Tibial artery (tissue), 4 donors: Measurements from ENCODE around the gene SIMC1.
A peak's percentile ranks its signal among the peaks of the same experiment; 100 is the strongest.

Experiments
- DNase-seq, 2 donors: peaks; one replicate each; pipeline ENCODE4 v3.0.0-alpha.2; 2019
- H3K27ac ChIP-seq, 2 donors: fragments of 200-600 bp; sonication (generic) in 1 of 2; 1 replicate in 1 of 2; 2 replicates in 1 of 2; pipeline ENCODE4 v1.5.1; 2018 to 2019; ENCODE audit warnings: mild to moderate bottlenecking in 1 of 2
- H3K27me3 ChIP-seq, 2 donors: fragments of 200-600 bp; sonication (generic) in 1 of 2; one replicate each; pipeline versions ENCODE4 v1.5.1 to v1.6.0; 2016 to 2019
- H3K36me3 ChIP-seq, 3 donors: fragments of 200-600 bp; sonication (generic) in 2 of 3; one replicate each; pipeline ENCODE4 v1.5.1; 2016 to 2019; ENCODE audit warnings: mild to moderate bottlenecking in 2 of 3
- H3K4me1 ChIP-seq, 4 donors: fragments of 200-600 bp; sonication (generic) in 2 of 4; 1 replicate in 3 of 4; 2 replicates in 1 of 4; pipeline ENCODE4 v1.5.1; 2016 to 2019
- H3K4me3 ChIP-seq, 2 donors: fragments of 200-600 bp; sonication (generic) in 1 of 2; 1 replicate in 1 of 2; 2 replicates in 1 of 2; pipeline ENCODE4 v1.5.1; 2018 to 2019; ENCODE audit warnings: mild to moderate bottlenecking in 2 of 2
- H3K9me3 ChIP-seq, 3 donors: fragments of 200-600 bp; sonication (generic) in 1 of 3; one replicate each; pipeline ENCODE4 v1.5.1; 2016 to 2019
- intact Hi-C: fragments of 100-400 bp; cut with DNase I; formaldehyde crosslinking; loops from one replicate; pipeline ENCODE4 v1.15.0; 2023; ENCODE audit warnings: low total_unique reads
- TF ChIP-seq, protein P1 (sequence below), 2 experiments: fragments of 200-600 bp in 1 of 2; fragments of 450-650 bp in 1 of 2; IDR thresholded peaks; one replicate each; pipeline ENCODE4 v1.5.1; 2017 to 2019; ENCODE audit warnings: antibody characterized with exemption in 2 of 2, mild to moderate bottlenecking in 1 of 2, moderate library complexity in 1 of 2

SIMC1 gene

DNA sequence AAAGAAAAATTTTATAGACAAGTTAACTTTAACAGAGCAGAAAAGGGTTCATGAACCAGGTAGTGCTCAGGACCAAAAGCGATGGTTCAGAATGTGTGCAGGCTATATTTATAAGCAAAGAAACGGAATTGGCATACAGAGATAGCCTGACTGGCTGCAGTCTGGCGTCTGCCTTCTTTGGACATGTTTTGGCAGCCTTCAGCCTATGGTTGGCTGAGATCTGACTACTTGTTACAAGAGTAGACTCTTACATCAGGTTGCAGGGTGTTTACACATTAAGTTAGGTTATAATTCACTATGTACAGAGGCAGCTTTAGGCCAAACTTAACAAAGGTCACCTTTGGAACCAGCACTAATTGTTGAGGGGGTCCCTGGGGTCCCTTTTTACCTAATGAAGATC is 143.2 kb downstream of the SIMC1 start:
- H3K27me3 ChIP-seq = no peaks in the 10 kb centered on the region
- intact Hi-C loops = no loop called here
- H3K36me3 ChIP-seq = peaks cover 0 to 35% (median 30%) of the 10 kb centered on the region in 3 donors
- peaks cover 0 to 22% (median 15%) of the 10 kb centered on the region in 4 donors for H3K4me1 ChIP-seq
- peak; percentile 59 to 79 for DNase-seq
- no peaks in the 10 kb centered on the region for H3K9me3 ChIP-seq
- H3K27ac ChIP-seq = peak overlapping the region; percentile 79 to 89
- TF ChIP-seq, protein P1, sequence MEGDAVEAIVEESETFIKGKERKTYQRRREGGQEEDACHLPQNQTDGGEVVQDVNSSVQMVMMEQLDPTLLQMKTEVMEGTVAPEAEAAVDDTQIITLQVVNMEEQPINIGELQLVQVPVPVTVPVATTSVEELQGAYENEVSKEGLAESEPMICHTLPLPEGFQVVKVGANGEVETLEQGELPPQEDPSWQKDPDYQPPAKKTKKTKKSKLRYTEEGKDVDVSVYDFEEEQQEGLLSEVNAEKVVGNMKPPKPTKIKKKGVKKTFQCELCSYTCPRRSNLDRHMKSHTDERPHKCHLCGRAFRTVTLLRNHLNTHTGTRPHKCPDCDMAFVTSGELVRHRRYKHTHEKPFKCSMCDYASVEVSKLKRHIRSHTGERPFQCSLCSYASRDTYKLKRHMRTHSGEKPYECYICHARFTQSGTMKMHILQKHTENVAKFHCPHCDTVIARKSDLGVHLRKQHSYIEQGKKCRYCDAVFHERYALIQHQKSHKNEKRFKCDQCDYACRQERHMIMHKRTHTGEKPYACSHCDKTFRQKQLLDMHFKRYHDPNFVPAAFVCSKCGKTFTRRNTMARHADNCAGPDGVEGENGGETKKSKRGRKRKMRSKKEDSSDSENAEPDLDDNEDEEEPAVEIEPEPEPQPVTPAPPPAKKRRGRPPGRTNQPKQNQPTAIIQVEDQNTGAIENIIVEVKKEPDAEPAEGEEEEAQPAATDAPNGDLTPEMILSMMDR (IDR thresholded peaks at IDR 0.05) = no peak
- H3K4me3 ChIP-seq = no peak overlapping the region

DNA sequence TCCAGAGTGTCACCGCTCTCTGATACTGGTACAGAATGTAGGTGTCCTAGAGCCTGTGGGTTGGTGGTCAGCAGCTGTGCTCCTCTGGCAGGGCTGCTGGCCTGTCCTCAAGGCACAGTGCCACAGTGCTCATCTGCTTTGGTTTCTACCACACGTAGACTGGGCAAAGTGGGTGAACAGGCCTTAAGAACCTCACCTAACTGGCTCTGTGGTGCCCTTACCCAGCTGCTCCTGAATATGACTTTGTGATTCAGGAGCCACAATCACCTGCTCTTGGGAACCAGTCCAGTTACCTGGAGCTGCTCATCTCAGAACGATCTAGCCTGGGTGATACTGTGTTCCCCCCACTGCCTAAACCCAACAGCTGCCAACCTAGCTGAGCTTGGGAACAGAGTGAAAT is 143.8 kb downstream of the SIMC1 start:
- H3K4me1 ChIP-seq = peaks cover 0 to 27% (median 19%) of the 10 kb centered on the region in 4 donors
- peak overlapping the region; percentile 79 to 89 for H3K27ac ChIP-seq
- no peaks in the 10 kb centered on the region for H3K9me3 ChIP-seq
- no peak for DNase-seq
- H3K27me3 ChIP-seq = no peaks in the 10 kb centered on the region
- H3K36me3 ChIP-seq = peaks cover 0 to 35% (median 30%) of the 10 kb centered on the region in 3 donors
- H3K4me3 ChIP-seq = no peak overlapping the region
- TF ChIP-seq, protein P1 (IDR thresholded peaks at IDR 0.05) = no peak
- intact Hi-C loops = no loop called here

DNA sequence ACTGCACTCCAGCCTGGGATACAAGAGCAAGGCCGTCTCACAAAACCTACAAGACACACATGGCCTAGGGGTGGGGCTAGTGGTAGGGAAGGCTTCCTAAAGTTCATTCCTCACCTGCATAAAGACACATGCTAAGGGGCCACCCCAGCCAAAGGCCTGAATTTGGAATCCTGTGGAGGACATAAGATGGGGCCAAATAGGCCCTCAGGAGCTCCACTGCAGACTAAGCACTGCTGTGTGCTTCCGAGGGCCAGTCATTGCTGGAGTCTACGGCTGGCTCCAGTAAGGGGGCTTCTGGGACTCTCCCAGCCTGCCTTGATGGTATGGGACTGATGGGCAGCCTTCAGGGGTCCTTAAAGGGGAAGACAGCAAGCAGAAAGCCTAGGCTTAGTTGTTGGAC is 144.5 kb downstream of the SIMC1 start:
- H3K9me3 ChIP-seq = no peaks in the 10 kb centered on the region
- peaks cover 0 to 35% (median 30%) of the 10 kb centered on the region in 3 donors for H3K36me3 ChIP-seq
- no peak overlapping the region for H3K4me3 ChIP-seq
- peaks cover 0 to 34% (median 26%) of the 10 kb centered on the region in 4 donors for H3K4me1 ChIP-seq
- TF ChIP-seq, protein P1 (IDR thresholded peaks at IDR 0.05) = no peak
- DNase-seq = no peak
- H3K27me3 ChIP-seq = no peaks in the 10 kb centered on the region
- intact Hi-C loops = no loop called here
- peak overlapping the region; percentile 79 to 89 for H3K27ac ChIP-seq

DNA sequence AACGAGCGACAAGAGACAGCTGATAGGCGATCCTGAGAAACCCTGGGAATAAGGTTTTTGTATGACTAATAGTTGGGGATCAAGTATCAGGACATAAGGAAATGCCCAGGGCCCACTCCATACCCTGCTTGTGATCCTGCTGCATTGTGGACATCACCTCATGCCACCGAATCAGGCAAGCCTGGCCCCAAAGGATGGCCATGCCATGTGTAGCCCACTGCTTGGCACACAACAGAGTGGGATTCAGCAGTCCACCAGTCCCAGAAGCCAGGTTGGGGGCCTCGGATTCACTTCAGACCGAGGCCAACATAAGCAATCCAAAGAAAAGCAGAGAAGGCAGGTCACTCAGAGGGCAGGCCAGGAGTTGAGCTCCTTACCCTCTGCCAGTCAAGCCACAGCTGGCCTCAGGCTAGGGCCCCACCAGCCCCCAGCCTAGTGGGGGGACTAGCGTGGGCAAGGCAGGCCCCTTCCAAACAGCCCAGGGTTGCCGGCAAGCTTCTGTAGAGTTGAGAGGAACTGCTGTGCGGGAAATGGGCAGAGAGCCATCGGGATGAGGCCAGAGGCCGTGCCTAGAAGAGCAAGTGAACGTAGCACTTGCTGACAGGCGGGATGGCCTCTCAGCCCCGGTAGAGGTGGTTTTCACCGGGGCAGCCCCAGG is 145.2 kb downstream of the SIMC1 start:
- no peak for DNase-seq
- peak overlapping the region in 1 of 2 donors; percentile 89 for H3K27ac ChIP-seq
- no peaks in the 10 kb centered on the region for H3K27me3 ChIP-seq
- H3K9me3 ChIP-seq = no peaks in the 10 kb centered on the region
- no peak overlapping the region for H3K4me3 ChIP-seq
- TF ChIP-seq, protein P1 (IDR thresholded peaks at IDR 0.05) = no peak
- peaks cover 0 to 35% (median 30%) of the 10 kb centered on the region in 3 donors for H3K36me3 ChIP-seq
- intact Hi-C loops = no loop called here
- peaks cover 0 to 39% (median 31%) of the 10 kb centered on the region in 4 donors for H3K4me1 ChIP-seq

DNA sequence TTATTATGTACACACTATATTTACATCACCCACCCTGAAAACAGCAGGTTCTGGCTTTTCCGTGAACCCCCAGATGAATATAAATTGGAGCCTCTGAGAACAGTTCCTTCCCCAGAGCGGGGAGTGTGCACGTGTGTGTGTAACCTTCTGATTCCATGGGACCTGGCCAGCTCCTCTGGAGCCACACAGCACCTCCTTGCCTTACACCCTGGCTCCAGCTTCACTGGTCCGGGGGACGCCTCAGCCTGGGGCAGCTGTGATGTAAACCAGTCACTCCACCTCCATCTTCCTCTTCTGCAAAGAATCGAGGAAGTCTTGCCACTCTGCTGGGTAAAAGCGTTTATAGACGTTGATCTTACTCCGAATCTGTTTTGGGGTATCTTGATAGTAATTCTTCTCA is 145.7 kb downstream of the SIMC1 start:
- Histone ChIP-seq H3K4me3 (no peak overlapping the region), H3K4me1 (peaks cover 0 to 39% (median 31%) of the 10 kb centered on the region in 4 donors), H3K27me3 (no peaks in the 10 kb centered on the region), H3K36me3 (peaks cover 0 to 35% (median 30%) of the 10 kb centered on the region in 3 donors), H3K27ac (no peak overlapping the region), H3K9me3 (no peaks in the 10 kb centered on the region)
- TF ChIP-seq, protein P1 (IDR thresholded peaks at IDR 0.05) = no peak
- intact Hi-C loops = no loop called here
- DNase-seq = no peak
